Kidney (tissue), 14 donors: ENCODE measurements around the gene SLC2A8. TPM values are rescaled to one million over a fixed set of nuclear protein-coding genes. Genes with fewer than 3 reads are reported as not detected.

ENCODE experiments used
- DNase-seq, 5 donors: peaks; one replicate each; pipeline ENCODE4 v3.0.0-alpha.2; 2013 to 2020
- FAIRE-seq: peaks from 2 replicates; lab custom pipeline; 2012; peaks lifted over from hg19 to GRCh38; lab: Jason Lieb, UNC
- H3K27ac ChIP-seq, 2 donors: one replicate each; pipeline ENCODE4 v1.7.0; 2013; ENCODE audit warnings: low read depth in 2 of 2, low read length in 2 of 2, inconsistent platforms in 1 of 2
- H3K27me3 ChIP-seq: one replicate; pipeline ENCODE4 v1.7.1; 2013; ENCODE audit warnings: low read length, inconsistent platforms; ENCODE audit not compliant: control insufficient read depth, insufficient read depth
- H3K36me3 ChIP-seq, 3 donors: one replicate each; pipeline versions ENCODE4 v1.7.0 to v1.7.1; 2013; ENCODE audit warnings: low read length in 3 of 3, control low read depth in 1 of 3, inconsistent platforms in 1 of 3; ENCODE audit not compliant: insufficient read depth in 3 of 3, control insufficient read depth in 2 of 3
- H3K4me1 ChIP-seq, 3 donors: one replicate each; pipeline versions ENCODE4 v1.7.0 to v1.7.1; 2013; ENCODE audit warnings: low read length in 3 of 3, inconsistent platforms in 1 of 3, low read depth in 1 of 3; ENCODE audit not compliant: control insufficient read depth in 2 of 3, insufficient read depth in 2 of 3
- H3K4me3 ChIP-seq, 3 donors: one replicate each; pipeline versions ENCODE4 v1.7.0 to v1.8.1; 2013; ENCODE audit warnings: low read length in 3 of 3, control low read depth in 1 of 3, inconsistent platforms in 1 of 3
- H3K9ac ChIP-seq, 3 donors: one replicate each; pipeline versions ENCODE4 v1.7.0 to v1.7.1; 2013; ENCODE audit warnings: low read length in 3 of 3, control low read depth in 1 of 3, inconsistent platforms in 1 of 3
- H3K9me3 ChIP-seq, 3 donors: one replicate each; pipeline versions ENCODE4 v1.7.0 to v1.7.1; 2013; ENCODE audit warnings: low read length in 3 of 3, control low read depth in 1 of 3, inconsistent platforms in 1 of 3; ENCODE audit not compliant: control insufficient read depth in 2 of 3, insufficient read depth in 1 of 3
- intact Hi-C: fragments of 100-400 bp; cut with DNase I; formaldehyde crosslinking; loops from one replicate; pipeline ENCODE4 v1.11.1; 2022
- polyA plus RNA-seq: library from polyadenylated mRNA; stranded (reverse); fragments of 350-450 nt; fragmentation: Illumina TruSeq; extraction: RNeasy Lipid Tissue Mini Kit (QIAGEN cat#74804); gene quantifications from one replicate; pipeline ENCODE4 v1.2.3, GENCODE V29; 2014; ENCODE audit warnings: low read depth, low replicate concordance; ENCODE audit not compliant: insufficient read depth
- total RNA-seq: library from RNA; stranded (reverse); fragmentation: NEBNext Ultra II Directional; extraction: Animal tissue kit (Norgen Biotek cat#: 25700); gene quantifications from one replicate; pipeline ENCODE4 v1.2.1, GENCODE V29; 2021
- TF ChIP-seq, protein P1 (sequence below): IDR thresholded peaks from 3 replicates; pipeline ENCODE4 v1.5.1; 2012; ENCODE audit warnings: mild to moderate bottlenecking, moderate library complexity, borderline replicate concordance; ENCODE audit not compliant: insufficient read depth; ENCODE audit errors: extremely low read depth
- donor health status: control.
- donor health status: control.
- donor health status: control.
- donor health status: control.
- donor health status: control.
- donor health status: DM: yes; HTN: yes; CAD: no.
- donor health status: Normal renal cell carcinoma (clear cell type).

The SLC2A8 gene
- total and polyA plus RNA-seq, 2 donors from 2014 or later: 15.3 to 22.0 TPM

GRCh38 chr9:127437497-127438264 is 40.7 kb downstream of the SLC2A8 start:
- DNase-seq (no peak), FAIRE-seq (no peak)
- no peak overlapping the region for H3K9ac ChIP-seq
- H3K27me3 ChIP-seq: no peaks in the 10 kb centered on the region
- intact Hi-C loops: no loop called here
- no peaks in the 10 kb centered on the region for H3K4me1 ChIP-seq
- peaks cover 9 to 67% (median 48%) of the 10 kb centered on the region in 3 donors for H3K36me3 ChIP-seq
- no peak overlapping the region for H3K4me3 ChIP-seq
- no peaks in the 10 kb centered on the region for H3K9me3 ChIP-seq
- no peak overlapping the region for H3K27ac ChIP-seq
- TF ChIP-seq, protein P1, sequence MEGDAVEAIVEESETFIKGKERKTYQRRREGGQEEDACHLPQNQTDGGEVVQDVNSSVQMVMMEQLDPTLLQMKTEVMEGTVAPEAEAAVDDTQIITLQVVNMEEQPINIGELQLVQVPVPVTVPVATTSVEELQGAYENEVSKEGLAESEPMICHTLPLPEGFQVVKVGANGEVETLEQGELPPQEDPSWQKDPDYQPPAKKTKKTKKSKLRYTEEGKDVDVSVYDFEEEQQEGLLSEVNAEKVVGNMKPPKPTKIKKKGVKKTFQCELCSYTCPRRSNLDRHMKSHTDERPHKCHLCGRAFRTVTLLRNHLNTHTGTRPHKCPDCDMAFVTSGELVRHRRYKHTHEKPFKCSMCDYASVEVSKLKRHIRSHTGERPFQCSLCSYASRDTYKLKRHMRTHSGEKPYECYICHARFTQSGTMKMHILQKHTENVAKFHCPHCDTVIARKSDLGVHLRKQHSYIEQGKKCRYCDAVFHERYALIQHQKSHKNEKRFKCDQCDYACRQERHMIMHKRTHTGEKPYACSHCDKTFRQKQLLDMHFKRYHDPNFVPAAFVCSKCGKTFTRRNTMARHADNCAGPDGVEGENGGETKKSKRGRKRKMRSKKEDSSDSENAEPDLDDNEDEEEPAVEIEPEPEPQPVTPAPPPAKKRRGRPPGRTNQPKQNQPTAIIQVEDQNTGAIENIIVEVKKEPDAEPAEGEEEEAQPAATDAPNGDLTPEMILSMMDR: no peak

- Histone ChIP-seq H3K27me3 (no peaks in the 10 kb centered on the region), H3K4me3 (no peak overlapping the region), H3K9me3 (no peaks in the 10 kb centered on the region), H3K36me3 (peaks cover 9 to 64% (median 44%) of the 10 kb centered on the region in 3 donors), H3K4me1 (no peaks in the 10 kb centered on the region), H3K9ac (no peak overlapping the region), H3K27ac (no peak overlapping the region)
- TF ChIP-seq, protein P1: no peak
- DNase-seq (no peak), FAIRE-seq (no peak)
- intact Hi-C loops: no loop called here
These were observed 41.4 kb downstream of the SLC2A8 start for GRCh38 chr9:127438394-127438793.

- no peak overlapping the region for H3K4me3 ChIP-seq
- intact Hi-C loops: no loop called here
- H3K36me3 ChIP-seq: peaks cover 10 to 45% (median 42%) of the 10 kb centered on the region in 3 donors
- peaks cover 0 to 5% (median 0%) of the 10 kb centered on the region in 3 donors for H3K9me3 ChIP-seq
- H3K9ac ChIP-seq: no peak overlapping the region
- DNase-seq (peak in 1 of 5 donors; percentile 48), FAIRE-seq (no peak)
- H3K4me1 ChIP-seq: peaks cover 0 to 8% (median 3%) of the 10 kb centered on the region in 3 donors
- TF ChIP-seq, protein P1: no peak
- no peak overlapping the region for H3K27ac ChIP-seq
- no peaks in the 10 kb centered on the region for H3K27me3 ChIP-seq
These were observed 47.4 kb downstream of the SLC2A8 start for GRCh38 chr9:127444283-127444920.
